Stimulated activated CD8-positive, alpha-beta memory T cell treated with anti-CD3 and anti-CD28 coated beads, Interleukin-15, amount 100 ng/mL, for 48 hours (primary cell): ENCODE data around the gene HJV.
"Not testable (repeated sequence)": the region's sequence is repeated elsewhere in the genome, so short reads cannot be mapped to it uniquely, and the experiment has no call there.

Source experiments
- DNase-seq, 2 donors: peaks; one replicate each; pipeline ENCODE4 v3.0.0-alpha.2; 2020; ENCODE audit warnings: low read depth in 2 of 2

Gene HJV

DNA sequence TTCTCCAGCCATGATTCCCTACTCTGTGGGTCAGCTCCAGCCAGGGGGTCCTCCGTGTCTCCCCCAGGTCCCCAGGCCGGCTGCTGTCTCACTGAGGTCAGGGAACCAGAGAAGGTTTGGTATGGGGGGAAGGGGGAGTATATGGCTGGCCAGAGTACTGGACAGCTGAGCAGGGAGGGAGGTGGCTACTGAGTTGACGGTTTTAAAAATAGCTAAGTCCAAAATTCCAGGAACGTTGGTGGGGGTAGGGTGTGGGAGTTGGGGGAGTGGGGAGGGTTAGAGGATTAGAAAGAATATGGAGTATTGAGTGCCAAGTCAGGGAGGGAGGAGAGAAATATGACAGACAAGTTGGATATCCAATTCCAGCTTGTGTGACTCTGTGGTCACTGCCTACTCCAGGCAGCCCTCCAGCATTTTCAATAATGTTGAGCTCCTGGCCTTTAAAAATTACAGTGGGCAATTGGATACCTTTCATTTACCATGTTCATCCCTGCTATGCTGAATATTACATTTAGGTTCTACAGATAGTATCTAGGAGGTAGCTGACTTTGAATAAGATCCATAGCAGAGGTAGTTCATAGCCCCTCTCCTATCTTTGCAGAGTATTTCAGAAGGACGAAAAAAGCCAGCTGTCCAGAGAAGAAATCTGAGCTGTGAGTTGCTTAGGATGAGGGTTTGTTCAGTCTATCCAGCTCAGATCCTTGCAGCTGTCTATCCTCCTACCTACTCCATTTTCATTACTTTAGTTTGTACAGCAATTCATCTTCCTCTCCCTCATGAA is at the start of gene HJV:
Gene HJV (minus strand): TSS at position 114 of the 781 bp plus-strand sequence. CDS start 1,504 bp downstream, outside the sequence.
- DNase-seq: no peak

DNA sequence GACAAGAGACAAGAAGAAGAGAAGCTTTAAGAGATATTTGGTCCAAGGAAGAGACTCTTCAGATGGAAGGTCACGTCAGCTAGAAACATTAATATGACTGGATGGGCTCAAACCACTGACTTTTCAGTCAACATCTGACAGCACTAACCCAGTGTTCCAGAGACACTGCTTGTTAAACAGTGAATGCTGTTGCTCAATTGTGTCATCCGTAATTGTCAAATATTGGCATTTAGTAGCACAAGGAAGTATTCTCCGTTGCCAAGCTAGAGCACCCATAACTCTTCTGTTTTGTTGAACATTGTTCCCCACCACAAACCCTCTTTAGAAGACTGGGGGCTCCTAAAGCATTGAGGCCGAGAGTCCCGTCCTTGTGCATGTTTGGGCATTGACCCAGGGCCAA is 37.6 kb upstream of the HJV start:
- DNase-seq: not testable (repeated sequence)

DNA sequence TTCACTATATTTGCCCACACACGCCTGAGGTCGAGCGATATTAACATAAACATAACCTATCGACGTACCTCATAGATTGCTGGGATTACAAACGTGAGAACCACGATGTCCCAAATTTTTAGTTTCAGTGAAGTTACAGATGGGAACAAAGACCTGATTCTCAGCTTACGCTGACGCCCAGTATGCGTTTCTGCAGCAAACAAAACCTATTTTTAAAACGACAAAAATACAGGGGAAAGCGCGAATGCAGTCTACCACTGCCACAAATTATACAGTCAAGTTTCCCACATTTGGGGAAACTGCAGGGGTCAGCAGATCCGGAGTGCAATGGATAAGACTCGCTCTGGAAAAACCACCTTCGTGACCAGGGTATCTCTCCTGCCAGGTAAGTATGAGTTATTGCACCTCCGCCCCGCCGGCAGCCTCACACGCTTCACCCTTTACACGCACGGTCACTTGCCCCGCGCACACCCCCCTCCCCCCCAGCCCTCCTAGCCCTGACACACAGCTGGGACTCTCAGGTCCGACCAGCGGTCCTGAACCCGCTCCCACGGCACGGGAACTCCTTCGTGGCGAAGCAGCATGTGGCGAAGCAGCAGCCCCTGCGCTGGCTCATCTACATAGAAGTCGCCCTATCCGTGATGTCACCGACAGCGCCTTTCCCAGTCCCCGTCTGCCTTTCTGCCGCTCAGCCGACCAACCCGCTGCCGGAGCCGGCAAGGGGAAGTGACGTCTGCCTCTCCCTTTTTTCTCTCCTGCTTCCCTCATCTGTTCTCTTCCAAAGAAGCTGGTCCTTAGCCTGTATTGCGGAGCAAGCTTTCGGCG is 30.5 kb upstream of the HJV start:
- peak; percentile 63 to 76 for DNase-seq

DNA sequence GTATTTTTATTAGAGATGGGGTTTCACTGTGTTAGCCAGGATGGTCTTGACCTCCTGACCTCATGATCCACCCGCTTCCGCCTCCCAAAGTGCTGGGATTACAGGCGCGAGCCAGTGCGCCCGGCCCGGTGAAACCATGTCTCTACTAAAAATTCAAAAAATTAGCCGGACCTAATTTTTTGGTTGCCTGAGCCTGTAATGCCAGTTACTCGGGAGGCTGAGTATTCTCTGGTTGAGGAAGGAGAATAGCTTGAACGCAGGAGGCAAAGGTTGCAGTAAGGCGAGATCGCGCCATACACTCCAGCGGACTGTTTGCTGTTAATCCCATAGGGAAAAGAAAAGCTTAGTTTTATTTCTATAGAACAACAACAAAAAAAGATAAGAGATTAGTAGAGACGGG is 29.9 kb upstream of the HJV start:
- DNase-seq: peak in 1 of 2 donors; percentile 24

- DNase-seq: not testable (repeated sequence)
These were observed 29.1 kb upstream of the HJV start for GRCh38 chr1:146050652-146050963.

DNA sequence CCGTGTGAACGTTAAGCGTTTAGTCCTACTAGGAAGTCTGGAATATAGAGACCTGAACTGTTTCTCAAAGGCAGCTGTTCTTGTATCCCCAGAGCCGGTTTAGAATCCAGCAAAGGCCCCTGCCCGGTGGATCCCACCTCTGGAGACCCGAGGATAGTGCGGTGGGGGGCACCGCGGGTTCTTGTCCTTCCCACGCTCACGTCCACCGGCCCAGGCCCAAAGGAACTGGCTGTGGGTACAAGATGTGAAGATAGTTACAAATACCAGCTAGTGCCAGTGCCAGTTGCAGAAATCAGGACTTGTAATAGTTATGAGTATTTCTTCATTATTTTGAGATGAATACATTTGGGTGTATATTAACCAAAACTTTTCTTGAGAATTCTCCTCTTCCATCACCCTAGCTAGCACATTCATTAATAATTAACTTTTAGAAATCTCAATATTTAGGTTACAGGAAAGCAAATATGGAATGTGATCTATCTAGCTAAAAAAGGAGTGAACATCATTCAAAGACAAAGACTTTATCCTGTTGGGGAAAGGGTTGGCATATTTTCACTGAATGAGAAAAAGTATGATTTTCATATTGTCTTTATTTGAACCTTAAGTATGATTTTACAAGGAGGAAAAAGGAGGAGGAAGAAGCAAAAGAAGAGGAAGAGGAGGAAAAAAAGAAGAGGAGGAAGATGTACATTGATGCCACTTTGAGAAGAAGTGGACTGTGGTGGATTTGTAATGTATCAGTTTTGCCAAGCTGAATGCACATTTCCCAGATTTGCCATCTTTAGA is 28.5 kb upstream of the HJV start:
- DNase-seq: not testable (repeated sequence)

DNA sequence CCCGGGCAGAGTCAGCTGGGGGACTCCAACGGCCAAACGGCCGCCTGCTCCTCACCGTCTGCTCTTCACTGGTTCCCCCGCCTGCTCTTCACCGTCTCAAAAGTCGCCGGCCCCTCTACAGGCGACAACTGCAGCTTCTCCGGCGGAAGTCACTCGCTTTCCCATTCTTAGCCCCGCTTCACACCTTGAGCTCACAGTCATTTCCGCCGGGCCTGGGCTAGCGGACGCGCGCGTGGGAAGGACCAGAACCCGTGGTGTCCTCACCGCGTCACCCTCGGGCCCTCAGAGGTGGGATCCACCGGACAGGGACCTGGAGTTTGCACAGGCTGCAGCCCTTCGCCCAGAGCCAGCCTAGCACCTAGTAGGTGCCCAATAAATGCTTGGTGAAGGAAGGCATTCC is 27.9 kb upstream of the HJV start:
- DNase-seq: no peak

DNA sequence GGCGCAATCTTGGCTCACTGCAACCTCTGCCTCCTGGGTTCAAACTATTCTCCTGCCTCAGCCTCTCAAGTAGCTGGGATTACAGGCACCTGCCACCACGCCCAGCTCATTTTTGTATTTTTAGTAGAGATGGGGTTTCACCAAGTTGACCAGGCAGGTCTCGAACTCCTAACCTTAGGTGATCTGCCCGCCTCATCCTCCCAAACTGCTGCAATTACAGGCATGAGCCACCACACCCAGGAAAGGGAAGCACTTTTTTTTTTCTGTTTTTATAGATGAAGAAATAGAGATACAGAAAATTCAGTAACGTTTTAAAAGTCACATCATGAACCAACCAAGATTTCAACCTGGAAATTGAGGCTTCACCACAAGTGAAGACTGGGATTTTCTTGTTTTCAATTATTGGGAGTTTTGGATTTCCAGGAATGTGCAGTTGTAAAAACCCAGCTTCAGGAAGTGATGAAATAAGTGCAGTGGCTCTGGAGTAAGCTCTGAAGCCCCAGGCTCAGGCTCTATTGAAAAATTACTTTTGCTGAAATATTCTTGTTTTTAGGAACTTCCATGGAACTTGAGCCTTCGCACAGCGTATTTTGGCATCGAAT is 27.1 kb upstream of the HJV start:
- not testable (repeated sequence) for DNase-seq

DNA sequence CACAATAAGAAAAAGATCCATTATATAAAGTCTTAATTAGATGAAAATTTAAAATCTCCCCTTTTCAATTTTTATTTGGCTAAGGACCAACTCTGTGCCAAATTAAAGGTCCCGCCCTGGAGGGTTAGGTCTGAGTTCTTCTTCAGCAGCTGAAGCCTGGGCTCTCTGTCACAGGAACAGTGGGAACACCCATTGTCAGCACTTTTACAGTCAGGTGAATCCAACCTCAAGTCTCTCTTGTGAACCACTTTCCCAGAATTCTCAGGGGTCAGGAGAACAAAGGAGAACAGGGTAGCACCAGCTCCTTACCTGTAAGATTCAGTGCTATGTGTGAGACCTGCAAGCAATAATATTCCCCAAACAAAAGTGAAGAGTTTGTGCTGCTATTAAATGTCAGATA is 25.1 kb upstream of the HJV start:
- no peak for DNase-seq

- DNase-seq: no peak
These were observed 18.3 kb upstream of the HJV start for GRCh38 chr1:146039844-146040194.

- DNase-seq: peak; percentile 61 to 63
These were observed 15.6 kb upstream of the HJV start for GRCh38 chr1:146036965-146037646.

GRCh38 chr1:146036241-146036964 is 14.9 kb upstream of the HJV start:
- no peak for DNase-seq

GRCh38 chr1:146035048-146035423 is 13.5 kb upstream of the HJV start:
- no peak for DNase-seq

DNA sequence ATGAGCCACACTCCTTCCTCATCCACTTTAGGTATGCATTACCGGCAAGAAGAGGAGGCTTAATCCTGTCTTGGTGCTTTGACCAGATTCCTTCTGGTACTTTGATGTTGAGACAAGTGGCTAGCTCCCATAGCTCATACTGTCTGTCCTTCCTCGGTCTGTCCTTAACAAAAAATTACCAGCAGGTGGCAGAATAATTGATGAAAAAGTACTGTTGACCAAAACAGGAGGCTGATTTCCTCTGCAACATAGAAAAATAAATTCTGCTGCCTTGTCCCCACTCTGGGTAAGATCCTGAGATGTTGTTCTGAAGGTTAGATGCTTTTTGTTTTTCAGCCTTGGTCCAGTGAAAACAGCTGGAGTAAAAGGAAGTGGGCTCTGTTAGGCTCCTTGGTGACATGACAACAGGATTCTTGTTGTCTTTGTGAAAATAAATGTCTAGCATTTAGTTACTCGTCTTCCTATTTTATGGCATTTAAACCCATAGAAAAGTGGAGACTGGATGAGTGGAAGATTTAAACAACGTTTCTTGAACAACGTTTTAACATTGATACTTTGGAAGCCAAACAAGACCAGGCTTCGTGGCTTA is 11.2 kb upstream of the HJV start:
- DNase-seq: no peak

GRCh38 chr1:146031476-146031875 is 9.9 kb upstream of the HJV start:
- DNase-seq: no peak

GRCh38 chr1:146029117-146029516 is 7.6 kb upstream of the HJV start:
- DNase-seq: no peak

GRCh38 chr1:146026650-146027049 is 5.1 kb upstream of the HJV start:
- DNase-seq: not testable (repeated sequence)

DNA sequence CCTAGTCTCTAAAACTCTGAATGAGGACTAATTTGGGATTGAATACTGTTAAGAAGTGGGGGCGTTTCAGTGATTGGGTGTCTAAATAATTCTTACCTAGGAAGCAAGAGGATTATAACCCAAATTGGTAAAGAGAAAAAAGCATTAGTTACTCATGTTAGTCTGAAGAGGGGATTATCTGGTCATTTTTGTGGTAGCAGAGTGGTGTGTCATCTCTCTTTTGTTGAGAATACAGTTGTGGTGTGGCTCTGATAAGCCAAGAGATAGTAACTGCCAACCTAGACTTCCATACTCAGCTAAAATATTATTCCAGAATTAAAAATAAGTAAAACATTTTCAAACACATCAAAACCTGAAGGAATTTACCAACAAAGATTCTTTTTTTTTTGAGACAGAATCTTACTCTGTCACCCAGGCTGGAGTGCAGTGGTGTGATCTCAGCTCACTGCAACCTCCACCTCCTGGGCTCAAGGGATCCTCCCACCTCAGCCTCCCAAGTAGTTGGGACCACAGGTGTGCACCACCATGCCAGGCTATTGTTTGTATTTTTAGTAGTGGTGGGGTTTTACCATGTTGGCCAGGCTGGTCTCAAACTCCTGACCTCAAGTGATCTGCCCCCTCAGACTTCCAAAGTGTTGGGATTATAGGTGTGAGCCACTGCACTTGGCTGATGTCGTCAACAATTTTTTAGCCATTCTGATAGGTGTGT is 4.4 kb upstream of the HJV start:
- not testable (repeated sequence) for DNase-seq

DNA sequence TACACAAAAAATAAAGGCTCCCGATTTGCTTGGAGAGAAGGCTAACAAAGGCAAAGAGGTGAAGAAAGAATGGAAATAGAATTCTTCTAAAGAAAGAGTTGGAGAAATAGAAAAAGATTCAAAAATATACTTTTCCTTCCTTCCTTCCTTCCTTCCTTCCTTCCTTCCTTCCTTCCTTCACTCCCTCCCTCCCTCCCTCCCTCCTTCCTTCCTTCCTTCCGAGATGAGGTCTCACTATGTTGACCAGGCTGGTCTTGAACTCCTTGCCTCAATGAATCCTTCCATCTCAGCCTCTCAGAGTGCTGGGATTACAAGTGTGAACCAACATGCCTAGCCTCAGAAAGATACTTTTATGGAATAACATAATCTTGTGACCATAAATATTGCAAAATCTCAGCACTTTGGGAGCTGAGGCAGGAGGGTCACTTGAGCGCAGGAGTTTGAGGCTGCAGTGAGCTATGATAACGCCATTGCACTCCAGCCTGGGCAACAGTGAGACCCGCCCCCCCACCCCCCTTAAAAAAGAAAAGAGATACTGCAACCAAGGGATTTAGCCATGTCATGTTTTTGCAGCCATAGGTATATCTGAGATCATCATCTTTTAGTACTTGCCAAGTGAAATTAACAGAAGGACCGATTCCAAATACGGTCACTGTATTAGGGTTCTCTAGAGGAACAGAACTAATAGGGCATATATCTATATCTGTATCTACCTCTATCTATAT is 1.0 kb upstream of the HJV start:
- DNase-seq: no peak
